SHP77 treated with DMSO at 0.1 percent for 48 hours (cell line): Measurements from ENCODE around the gene KCTD5.
"Not testable (repeated sequence)": the region's sequence is repeated elsewhere in the genome, so short reads cannot be mapped to it uniquely, and the experiment has no call there.

Source experiments
- DNase-seq: peaks from one replicate; lab custom pipeline; 2025; lab: John Stamatoyannopoulos, UW

KCTD5 gene

GRCh38 chr16:2673066-2673999 is 9.0 kb upstream of the KCTD5 start:
- DNase-seq, result peak; percentile 41

- DNase-seq, result no peak
These were observed 7.3 kb upstream of the KCTD5 start for GRCh38 chr16:2675021-2675420.

GRCh38 chr16:2675714-2676113 is 6.6 kb upstream of the KCTD5 start:
- DNase-seq, result no peak

- not testable (repeated sequence) for DNase-seq
These were observed 5.4 kb upstream of the KCTD5 start for GRCh38 chr16:2676937-2677336.

- DNase-seq, result not testable (repeated sequence)
These were observed 3.9 kb upstream of the KCTD5 start for GRCh38 chr16:2678206-2678965.

- not testable (repeated sequence) for DNase-seq
These were observed 2.4 kb upstream of the KCTD5 start for GRCh38 chr16:2679902-2680301.

- not testable (repeated sequence) for DNase-seq
These were observed 2.0 kb upstream of the KCTD5 start for GRCh38 chr16:2680360-2680759.

GRCh38 chr16:2683041-2683440 is 718 bp downstream of the KCTD5 start:
- DNase-seq, result not testable (repeated sequence)

GRCh38 chr16:2686075-2686474 is 3.8 kb downstream of the KCTD5 start:
- not testable (repeated sequence) for DNase-seq

- no peak for DNase-seq
These were observed 4.7 kb downstream of the KCTD5 start for GRCh38 chr16:2686912-2687507.

- DNase-seq, result no peak
These were observed 5.4 kb downstream of the KCTD5 start for GRCh38 chr16:2687531-2688308.

- not testable (repeated sequence) for DNase-seq
These were observed 7.1 kb downstream of the KCTD5 start for GRCh38 chr16:2689422-2689821.

GRCh38 chr16:2689968-2690801 is 7.9 kb downstream of the KCTD5 start:
- no peak for DNase-seq

- DNase-seq, result no peak
These were observed 8.5 kb downstream of the KCTD5 start for GRCh38 chr16:2690852-2691251.

- DNase-seq, result no peak
These were observed 9.3 kb downstream of the KCTD5 start for GRCh38 chr16:2691491-2692248.

- no peak for DNase-seq
These were observed 10.1 kb downstream of the KCTD5 start for GRCh38 chr16:2692251-2692947.

GRCh38 chr16:2692948-2693651 is 10.8 kb downstream of the KCTD5 start:
- no peak for DNase-seq

- DNase-seq, result not testable (repeated sequence)
These were observed 14.4 kb downstream of the KCTD5 start for GRCh38 chr16:2696601-2697250.
